Putamen (tissue), 1 donor: ENCODE results near the gene ZNF445.
"Not testable (repeated sequence)": the region's sequence is repeated elsewhere in the genome, so short reads cannot be mapped to it uniquely, and the experiment has no call there.

Source experiments
- DNase-seq: peaks from one replicate; pipeline ENCODE4 v3.0.0-alpha.2; 2016; ENCODE audit warnings: low spot score

ZNF445 gene

DNA sequence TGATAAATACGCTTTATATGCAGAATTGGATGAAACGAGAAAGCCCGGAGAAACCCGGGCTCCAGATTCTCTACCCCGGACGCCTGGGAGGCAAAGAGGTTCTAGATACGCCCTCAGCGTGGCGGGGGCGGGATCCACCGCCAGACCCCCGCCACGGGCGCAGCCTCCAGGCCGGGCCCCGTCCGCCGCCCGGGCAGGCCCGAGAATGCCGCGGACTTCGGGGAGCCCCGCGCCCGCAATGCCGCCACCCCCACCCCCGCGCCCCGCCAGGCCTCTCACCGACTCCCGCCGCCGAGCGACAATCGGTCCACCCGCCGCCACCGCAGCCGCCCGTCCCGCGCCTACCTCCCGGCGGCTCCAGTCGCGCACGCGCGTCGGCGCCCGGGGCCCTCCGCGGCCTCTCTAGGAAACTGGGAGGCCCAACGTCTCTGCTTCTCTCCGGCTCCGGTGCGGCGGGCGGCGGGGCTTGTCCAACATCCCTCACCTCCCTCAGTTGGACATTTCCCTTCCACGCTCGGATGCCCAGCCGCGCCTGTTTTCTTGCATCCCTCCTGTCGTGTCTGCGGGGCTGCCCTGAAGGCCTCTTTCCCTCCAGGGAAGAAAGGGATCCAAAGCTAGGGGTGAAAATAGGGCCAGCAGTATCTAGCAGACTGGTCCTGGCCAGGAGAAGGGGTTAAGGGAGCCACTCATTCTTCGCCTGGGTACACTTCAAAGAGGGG lies at the start of gene ZNF445:
TSS of gene ZNF445 (minus strand) at position 359 of the 719 bp plus-strand sequence. CDS start 22,121 bp downstream, outside the sequence.
- peak; percentile 82 for DNase-seq

GRCh38 chr3:44525060-44525459 lies 47.6 kb upstream of the ZNF445 start:
- no peak for DNase-seq

DNA sequence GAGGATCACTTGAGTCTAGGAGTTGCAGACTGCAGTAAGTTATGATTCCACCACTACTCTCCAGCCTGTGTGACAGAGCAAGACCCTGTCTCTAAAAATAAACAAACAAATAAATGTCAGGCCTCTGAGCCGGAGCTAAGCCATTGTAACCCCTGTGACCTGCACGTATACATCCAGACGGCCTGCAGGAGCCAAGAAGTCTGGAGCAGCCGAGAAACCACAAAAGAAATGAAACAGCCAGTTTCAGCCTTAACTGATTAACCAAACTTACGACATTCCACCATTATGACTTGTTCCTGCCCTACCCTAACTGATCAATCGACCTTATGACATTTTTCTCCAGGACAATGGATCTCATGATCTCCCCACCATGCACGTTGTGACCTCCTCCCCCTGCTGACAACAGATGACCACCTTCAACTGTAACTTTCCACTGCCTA lies 45.0 kb upstream of the ZNF445 start:
- no peak for DNase-seq

DNA sequence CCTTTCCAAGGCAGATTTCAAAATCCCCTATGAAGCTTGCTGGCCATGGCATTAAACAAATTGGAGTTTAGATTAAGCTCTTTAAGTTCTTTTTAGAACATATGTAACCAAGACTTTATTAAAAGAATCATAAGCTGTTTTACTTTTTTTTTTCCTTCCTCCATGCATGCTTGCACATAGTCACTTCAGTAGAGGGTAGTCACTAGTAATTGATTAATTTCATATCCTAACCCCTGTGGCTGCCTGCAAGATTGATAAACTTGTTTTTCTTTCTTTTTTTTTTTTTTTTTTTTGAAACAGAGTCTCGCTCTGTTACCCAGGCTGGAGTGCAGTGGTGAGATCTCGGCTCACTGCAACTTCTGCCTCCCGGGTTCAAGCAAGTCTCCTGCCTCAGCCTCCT lies 44.3 kb upstream of the ZNF445 start:
- DNase-seq: no peak

DNA sequence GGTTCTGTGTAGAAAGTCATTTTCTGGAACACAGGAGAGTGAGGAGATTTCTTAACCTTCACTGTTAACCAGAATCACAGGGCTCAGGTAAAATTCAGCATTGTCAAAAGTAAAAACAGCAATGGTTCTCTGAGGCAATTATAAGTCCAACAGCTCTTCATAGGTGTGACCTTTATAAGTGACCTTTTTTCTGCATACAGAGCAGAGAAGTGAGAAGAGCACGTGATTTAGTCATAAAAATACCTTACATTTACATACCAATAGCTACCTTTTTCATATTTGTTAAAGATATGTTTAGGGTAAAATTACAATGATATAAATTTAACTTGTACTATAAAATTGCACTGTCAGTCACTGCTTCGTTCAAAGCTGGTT lies 41.3 kb upstream of the ZNF445 start:
- no peak for DNase-seq

GRCh38 chr3:44516230-44516629 lies 38.8 kb upstream of the ZNF445 start:
- DNase-seq: no peak

DNA sequence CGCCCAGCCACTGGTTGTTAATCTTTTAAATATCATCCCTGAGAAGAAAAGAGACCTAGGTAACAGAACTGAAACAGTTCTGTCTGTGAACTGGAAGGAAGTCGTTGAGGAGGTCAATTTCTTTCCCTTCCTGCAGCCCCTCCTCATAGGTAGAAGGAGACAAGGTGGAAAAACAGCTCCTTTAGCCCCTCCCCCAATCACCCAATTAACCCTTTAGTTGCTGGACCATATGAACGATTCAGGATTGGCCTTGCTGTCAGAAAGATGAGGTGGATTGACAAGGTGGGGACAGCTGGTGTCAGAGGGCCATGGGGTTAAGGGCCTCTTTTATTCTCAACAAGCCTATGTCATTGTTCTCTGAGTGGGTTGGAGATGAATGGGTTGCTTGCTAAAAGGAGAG lies 36.0 kb upstream of the ZNF445 start:
- DNase-seq: no peak

DNA sequence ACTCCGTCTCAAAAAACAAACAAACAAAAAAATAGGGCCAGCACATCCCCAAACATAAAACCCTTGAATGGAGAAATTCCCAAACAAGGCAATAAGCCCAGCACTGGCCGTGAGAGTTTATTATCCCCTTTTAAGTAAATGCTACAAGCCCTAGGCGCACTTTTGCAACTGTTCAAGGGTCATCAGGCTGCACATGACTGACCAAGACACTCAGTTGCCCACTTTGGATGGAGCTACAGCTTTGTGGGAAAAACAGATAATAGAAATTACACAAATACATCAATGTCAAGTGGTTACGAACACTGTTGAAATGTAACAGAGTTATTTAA lies 33.7 kb upstream of the ZNF445 start:
- no peak for DNase-seq

GRCh38 chr3:44510000-44510368 lies 32.5 kb upstream of the ZNF445 start:
- no peak for DNase-seq

DNA sequence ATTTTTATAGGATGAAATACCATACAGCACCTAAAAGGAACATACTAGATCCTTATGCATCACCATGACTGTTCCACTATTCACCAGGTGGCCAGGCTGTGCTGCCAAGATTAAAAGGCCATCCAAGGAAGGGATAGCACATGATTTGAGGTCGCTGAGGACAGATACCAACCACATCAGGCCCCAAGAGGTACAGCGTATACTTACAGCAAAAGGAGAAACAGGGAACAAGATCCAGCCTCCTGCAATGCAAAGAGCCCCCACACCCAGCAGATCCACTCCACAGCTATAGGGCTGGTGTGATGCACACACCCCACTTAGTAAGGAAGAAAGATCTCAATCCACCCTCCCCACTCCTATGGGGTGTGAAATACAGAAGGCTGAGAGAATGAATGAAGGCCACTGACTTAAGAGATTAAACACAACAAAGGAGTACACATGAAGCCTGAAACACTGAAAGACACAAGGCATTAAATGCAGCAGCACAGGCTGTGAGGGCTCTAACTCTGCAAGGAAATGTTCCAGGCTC lies 32.0 kb upstream of the ZNF445 start:
- DNase-seq: no peak

- DNase-seq: no peak
These were observed 29.5 kb upstream of the ZNF445 start for GRCh38 chr3:44506961-44507360.

- no peak for DNase-seq
These were observed 29.1 kb upstream of the ZNF445 start for GRCh38 chr3:44506556-44506955.

DNA sequence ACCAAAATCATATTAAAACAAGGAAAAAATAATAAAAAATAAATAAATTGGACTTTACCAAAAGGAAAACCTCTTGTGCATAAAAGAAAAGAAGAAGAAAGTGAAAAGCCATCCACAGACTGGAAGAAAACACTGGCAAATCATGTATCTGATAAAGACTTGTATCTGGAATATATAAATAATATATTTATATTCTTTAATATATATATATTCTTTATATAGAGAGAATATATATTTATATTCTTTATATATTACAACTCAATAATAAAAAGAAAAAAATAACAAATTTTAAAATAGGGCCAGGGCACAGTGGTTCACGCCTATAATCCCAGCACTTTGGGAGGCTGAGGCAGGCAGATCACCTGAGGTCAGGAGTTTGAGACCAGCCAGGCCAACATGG lies 27.1 kb upstream of the ZNF445 start:
- DNase-seq: no peak

DNA sequence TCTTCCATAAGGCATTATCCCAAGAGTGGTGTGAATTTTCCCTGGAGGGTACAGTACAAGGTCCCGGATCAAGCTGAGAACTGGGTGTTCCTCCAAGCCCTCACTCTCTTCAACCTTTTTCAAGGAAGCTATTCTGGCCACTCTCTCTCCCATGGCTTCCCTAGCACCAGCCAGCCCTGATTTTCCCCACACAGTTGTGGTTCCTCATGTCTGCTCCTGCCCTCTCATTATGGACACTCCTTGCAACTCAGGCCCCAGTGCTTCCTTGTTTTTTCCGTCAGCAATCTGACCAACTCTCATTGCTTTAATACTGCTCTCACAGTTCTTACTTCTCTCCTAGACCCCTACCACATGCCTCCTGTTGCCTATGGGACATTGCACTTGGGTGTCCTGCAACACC lies 25.7 kb upstream of the ZNF445 start:
- not testable (repeated sequence) for DNase-seq

GRCh38 chr3:44501971-44502370 lies 24.5 kb upstream of the ZNF445 start:
- DNase-seq: no peak

- not testable (repeated sequence) for DNase-seq
These were observed 22.4 kb upstream of the ZNF445 start for GRCh38 chr3:44499899-44500168.

- no peak for DNase-seq
These were observed 21.9 kb upstream of the ZNF445 start for GRCh38 chr3:44499149-44499898.

- no peak for DNase-seq
These were observed 18.4 kb upstream of the ZNF445 start for GRCh38 chr3:44495636-44496415.

- no peak for DNase-seq
These were observed 15.0 kb upstream of the ZNF445 start for GRCh38 chr3:44492496-44492895.

GRCh38 chr3:44482721-44483120 lies 5.3 kb upstream of the ZNF445 start:
- no peak for DNase-seq

GRCh38 chr3:44478606-44479094 lies 1.2 kb upstream of the ZNF445 start:
- no peak for DNase-seq

GRCh38 chr3:44478055-44478468 lies 592 bp upstream of the ZNF445 start:
- DNase-seq: no peak

GRCh38 chr3:44476963-44477311 lies 533 bp downstream of the ZNF445 start:
- DNase-seq: no peak
